Lower lobe of right lung (tissue), 2 donors: ENCODE results near the gene RARG. TPM values are rescaled to one million over a fixed set of nuclear protein-coding genes. Genes with fewer than 3 reads are reported as not detected.

Experiments used
- ATAC-seq, 2 donors: fragments of 200-7000 bp; cut with Tn5 transposase; one replicate each; pipeline ENCODE4 v1.9.1; 2020 to 2022; ENCODE audit warnings: mild to moderate bottlenecking in 2 of 2, moderate library complexity in 2 of 2
- DNase-seq: peaks from one replicate; pipeline ENCODE4 v3.0.0-alpha.2; 2020
- H3K27ac ChIP-seq: fragments of 200-600 bp; one replicate; pipeline ENCODE4 v1.8.0; 2022
- H3K27me3 ChIP-seq: fragments of 200-600 bp; one replicate; pipeline ENCODE4 v1.8.0; 2022; ENCODE audit warnings: low read depth
- H3K36me3 ChIP-seq: fragments of 200-600 bp; one replicate; pipeline ENCODE4 v1.8.0; 2022; ENCODE audit warnings: mild to moderate bottlenecking
- H3K4me1 ChIP-seq: fragments of 200-600 bp; one replicate; pipeline ENCODE4 v1.8.0; 2022
- H3K4me3 ChIP-seq: fragments of 200-600 bp; one replicate; pipeline ENCODE4 v1.8.0; 2022; ENCODE audit warnings: mild to moderate bottlenecking
- H3K9me3 ChIP-seq: fragments of 200-600 bp; one replicate; pipeline ENCODE4 v1.8.0; 2022
- intact Hi-C: fragments of 100-400 bp; cut with DNase I; formaldehyde crosslinking; loops from one replicate; pipeline ENCODE4 v1.11.0; 2022
- total RNA-seq: library from RNA; stranded (reverse); fragmentation: NEBNext Ultra II Directional; extraction: Animal tissue kit (Norgen Biotek cat#: 25700); gene quantifications from one replicate; pipeline ENCODE4 v1.2.1, GENCODE V29; 2021
- TF ChIP-seq, protein P1 (sequence below): fragments of 200-600 bp; IDR thresholded peaks from one replicate; pipeline ENCODE4 v1.8.0; 2022; ENCODE audit warnings: antibody characterized with exemption, mild to moderate bottlenecking
- donor health status: DM: no; HTN: yes; CAD: no; lungs with severe emphysema.

RARG gene
- total RNA-seq, 1 donor from 2014 or later = 30.1 TPM

DNA sequence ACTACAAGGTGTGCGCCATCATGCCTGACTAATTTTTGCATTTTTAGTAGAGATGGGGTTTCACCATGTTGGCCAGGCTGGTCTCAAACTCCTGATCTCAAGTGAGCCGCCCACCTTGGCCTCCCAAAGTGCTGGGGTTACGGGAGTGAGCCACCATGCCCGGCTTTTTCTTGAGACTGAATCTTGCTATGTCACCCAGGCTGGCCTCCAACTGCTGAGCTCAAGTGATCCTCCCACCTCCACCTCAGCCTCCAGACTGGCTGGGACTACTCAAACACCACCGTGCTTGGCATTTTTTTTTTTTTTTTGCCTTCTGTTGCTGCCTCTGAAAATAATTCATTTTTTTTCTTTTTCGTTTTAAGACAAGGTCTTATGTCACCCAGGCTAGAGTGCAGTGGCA is 27.9 kb upstream of the RARG start:
- intact Hi-C loops = no loop called here
- no peak for DNase-seq
- TF ChIP-seq, protein P1, sequence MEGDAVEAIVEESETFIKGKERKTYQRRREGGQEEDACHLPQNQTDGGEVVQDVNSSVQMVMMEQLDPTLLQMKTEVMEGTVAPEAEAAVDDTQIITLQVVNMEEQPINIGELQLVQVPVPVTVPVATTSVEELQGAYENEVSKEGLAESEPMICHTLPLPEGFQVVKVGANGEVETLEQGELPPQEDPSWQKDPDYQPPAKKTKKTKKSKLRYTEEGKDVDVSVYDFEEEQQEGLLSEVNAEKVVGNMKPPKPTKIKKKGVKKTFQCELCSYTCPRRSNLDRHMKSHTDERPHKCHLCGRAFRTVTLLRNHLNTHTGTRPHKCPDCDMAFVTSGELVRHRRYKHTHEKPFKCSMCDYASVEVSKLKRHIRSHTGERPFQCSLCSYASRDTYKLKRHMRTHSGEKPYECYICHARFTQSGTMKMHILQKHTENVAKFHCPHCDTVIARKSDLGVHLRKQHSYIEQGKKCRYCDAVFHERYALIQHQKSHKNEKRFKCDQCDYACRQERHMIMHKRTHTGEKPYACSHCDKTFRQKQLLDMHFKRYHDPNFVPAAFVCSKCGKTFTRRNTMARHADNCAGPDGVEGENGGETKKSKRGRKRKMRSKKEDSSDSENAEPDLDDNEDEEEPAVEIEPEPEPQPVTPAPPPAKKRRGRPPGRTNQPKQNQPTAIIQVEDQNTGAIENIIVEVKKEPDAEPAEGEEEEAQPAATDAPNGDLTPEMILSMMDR = no peak
- no peak overlapping the region for H3K27ac ChIP-seq
- no peaks in the 10 kb centered on the region for H3K27me3 ChIP-seq
- H3K4me3 ChIP-seq = no peak overlapping the region
- peaks cover 2% of the 10 kb centered on the region for H3K36me3 ChIP-seq
- H3K9me3 ChIP-seq = no peaks in the 10 kb centered on the region
- no peak for ATAC-seq
- peaks cover 14% of the 10 kb centered on the region for H3K4me1 ChIP-seq

DNA sequence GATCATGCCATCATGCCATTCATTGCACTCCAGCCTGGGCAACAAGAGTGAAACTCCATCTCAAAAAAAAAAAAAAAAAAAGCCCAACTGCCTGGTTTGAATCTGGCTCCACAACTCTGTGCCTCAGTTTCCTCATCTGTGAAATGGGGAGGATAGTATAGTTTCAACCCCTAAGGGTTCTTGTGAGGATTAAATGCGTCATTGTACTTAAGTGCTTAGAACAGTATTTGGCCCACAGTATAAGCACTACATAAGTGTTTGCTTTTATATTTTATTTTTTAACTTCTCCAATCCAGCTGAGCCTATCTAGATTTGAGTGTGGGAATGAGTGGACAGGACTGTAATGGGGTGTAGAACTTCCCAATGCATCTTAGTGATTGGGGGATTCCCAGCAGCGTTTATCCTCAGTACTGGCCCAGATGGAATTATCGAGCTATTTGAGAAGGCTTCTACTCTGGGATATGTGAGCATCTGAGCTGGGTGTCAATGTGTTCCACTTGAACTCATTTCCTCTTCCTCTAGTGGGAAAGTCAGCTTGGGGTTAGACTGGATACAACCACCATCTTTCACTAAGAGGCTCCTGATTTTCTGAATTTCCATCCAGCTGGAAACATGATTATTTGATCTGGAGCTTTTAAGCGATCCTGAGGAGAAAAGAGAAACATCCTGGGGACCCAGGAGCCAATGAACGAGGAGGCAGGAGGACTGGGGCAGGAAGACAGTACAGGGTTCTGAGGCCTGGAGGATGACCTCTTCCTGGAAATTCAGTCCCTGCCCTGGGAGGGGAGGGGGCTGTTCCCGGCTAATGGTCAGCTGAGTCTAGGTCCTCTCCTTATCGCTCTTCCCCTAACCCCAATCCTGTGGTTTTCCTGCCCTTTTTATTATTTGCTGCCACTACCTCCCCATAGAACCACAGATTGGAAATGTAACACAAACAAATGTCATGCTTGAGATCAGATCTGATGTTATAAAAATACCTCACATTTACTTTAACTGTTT is 26.8 kb upstream of the RARG start:
- Histone ChIP-seq H3K27ac (peak overlapping the region; percentile 36), H3K4me3 (no peak overlapping the region), H3K4me1 (peaks cover 15% of the 10 kb centered on the region), H3K36me3 (peaks cover 13% of the 10 kb centered on the region), H3K9me3 (no peaks in the 10 kb centered on the region), H3K27me3 (no peaks in the 10 kb centered on the region)
- TF ChIP-seq, protein P1 = no peak
- intact Hi-C loops = no loop called here
- DNase-seq (no peak), ATAC-seq (peak; percentile 79 to 94)

DNA sequence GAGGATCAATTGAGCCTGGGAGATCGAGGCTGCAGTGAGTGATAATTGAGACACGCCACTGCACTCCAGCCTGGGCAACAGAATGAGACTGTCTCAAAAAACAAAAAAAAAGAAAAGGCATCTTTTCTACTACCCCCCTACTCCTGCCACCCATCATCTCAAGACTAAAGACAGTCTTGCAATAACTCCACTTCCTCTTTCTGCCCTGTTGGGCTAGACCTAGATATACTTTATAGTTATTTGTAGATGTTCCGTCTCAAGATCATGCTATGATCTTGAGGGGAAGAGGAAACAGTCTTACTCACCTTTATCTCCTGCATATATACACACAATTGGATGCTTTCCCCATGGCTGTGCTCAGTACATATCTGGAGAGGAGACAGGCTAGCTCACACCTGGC is 24.0 kb upstream of the RARG start:
- H3K9me3 ChIP-seq = no peaks in the 10 kb centered on the region
- intact Hi-C loops = no loop called here
- ATAC-seq = no peak

DNA sequence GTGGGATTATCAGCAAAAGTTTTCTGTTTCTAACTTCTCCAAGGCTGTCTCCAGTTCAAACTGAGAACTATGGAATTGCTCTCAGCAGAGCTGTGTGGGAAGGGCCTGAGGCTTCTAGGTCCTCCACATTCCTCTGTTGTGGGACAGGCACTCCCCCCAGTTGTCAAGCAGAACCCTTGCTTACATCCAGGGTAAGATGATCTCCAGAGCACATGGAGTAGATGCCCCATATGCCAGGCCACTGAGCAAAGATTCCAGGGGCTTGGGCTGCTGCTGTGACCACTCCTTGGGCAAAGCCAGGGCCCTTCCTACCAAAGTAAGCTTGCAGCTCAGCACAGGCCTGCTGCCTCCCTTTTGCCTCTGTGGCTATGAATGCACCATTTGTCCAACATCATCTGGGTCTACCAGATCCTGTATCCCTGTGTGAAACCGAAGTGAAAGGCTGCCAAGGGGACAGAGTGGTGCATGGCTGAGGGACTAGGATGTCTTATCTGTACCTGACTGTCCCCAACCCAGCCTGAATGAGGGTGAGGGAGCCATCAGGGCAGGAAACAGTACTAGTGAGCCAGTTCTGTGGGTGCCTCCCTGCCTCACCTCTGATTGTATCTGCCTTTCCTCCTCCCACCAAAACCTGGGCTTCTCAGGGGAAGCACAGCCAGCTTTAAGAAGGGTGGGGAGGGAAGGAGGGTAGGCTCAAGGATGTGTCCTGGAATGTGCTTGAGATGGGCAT is 23.0 kb upstream of the RARG start:
- DNase-seq (no peak), ATAC-seq (no peak)
- H3K4me1 ChIP-seq = peaks cover 45% of the 10 kb centered on the region
- TF ChIP-seq, protein P1 = no peak
- intact Hi-C loops = no loop called here
- H3K4me3 ChIP-seq = no peak overlapping the region
- H3K36me3 ChIP-seq = peaks cover 19% of the 10 kb centered on the region
- H3K27me3 ChIP-seq = no peaks in the 10 kb centered on the region
- H3K27ac ChIP-seq = no peak overlapping the region
- no peaks in the 10 kb centered on the region for H3K9me3 ChIP-seq

More for the DNA sequence above, 24.0 kb upstream of the RARG start:
- Histone ChIP-seq H3K27me3 (no peaks in the 10 kb centered on the region), H3K36me3 (peaks cover 19% of the 10 kb centered on the region), H3K4me3 (no peak overlapping the region), H3K27ac (no peak overlapping the region), H3K4me1 (peaks cover 38% of the 10 kb centered on the region)
- TF ChIP-seq, protein P1 = no peak
- no peak for DNase-seq

DNA sequence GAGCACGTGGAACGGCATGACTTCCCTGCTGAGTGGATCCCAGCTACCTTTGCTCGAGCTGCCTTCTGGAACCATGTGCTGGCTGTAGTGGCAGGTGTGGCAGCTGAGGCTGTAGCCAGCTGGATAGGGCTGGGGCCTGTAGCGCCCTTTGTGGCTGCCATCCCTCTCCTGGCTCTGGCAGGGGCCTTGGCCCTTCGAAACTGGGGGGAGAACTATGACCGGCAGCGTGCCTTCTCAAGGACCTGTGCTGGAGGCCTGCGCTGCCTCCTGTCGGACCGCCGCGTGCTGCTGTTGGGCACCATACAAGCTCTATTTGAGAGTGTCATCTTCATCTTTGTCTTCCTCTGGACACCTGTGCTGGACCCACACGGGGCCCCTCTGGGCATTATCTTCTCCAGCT is 21.3 kb upstream of the RARG start:
- peak overlapping the region; percentile 87 for H3K27ac ChIP-seq
- TF ChIP-seq, protein P1 = no peak
- H3K27me3 ChIP-seq = no peaks in the 10 kb centered on the region
- intact Hi-C loops = no loop called here
- ATAC-seq (no peak), DNase-seq (no peak)
- H3K4me1 ChIP-seq = peaks cover 30% of the 10 kb centered on the region
- H3K36me3 ChIP-seq = peaks cover 19% of the 10 kb centered on the region
- H3K9me3 ChIP-seq = no peaks in the 10 kb centered on the region
- H3K4me3 ChIP-seq = peak overlapping the region; percentile 84
